Mucosa of descending colon (tissue), 3 donors: ENCODE data around the gene SSNA1. TPM values are rescaled to one million over a fixed set of nuclear protein-coding genes. Genes with fewer than 3 reads are reported as not detected.
A peak's percentile ranks its signal among the peaks of the same experiment; 100 is the strongest.

Experiments
- ATAC-seq: fragments of 200-7000 bp; cut with Tn5 transposase; one replicate; pipeline ENCODE4 v1.9.1; 2020; ENCODE audit warnings: mild to moderate bottlenecking, moderate library complexity
- DNase-seq, 3 donors: peaks; one replicate each; pipeline ENCODE4 v3.0.0-alpha.2; 2020
- H3K36me3 ChIP-seq: fragments of 200-600 bp; one replicate; pipeline ENCODE4 v1.8.0; 2021; ENCODE audit warnings: low read depth, mild to moderate bottlenecking
- H3K4me1 ChIP-seq: fragments of 200-600 bp; one replicate; pipeline ENCODE4 v1.8.0; 2021; ENCODE audit warnings: low read depth, mild to moderate bottlenecking
- H3K4me3 ChIP-seq: fragments of 200-600 bp; one replicate; pipeline ENCODE4 v1.8.0; 2021; ENCODE audit warnings: mild to moderate bottlenecking
- H3K9me3 ChIP-seq: fragments of 200-600 bp; one replicate; pipeline ENCODE4 v1.8.0; 2021; ENCODE audit warnings: mild to moderate bottlenecking
- CTCF ChIP-seq: fragments of 200-600 bp; IDR thresholded peaks from one replicate; pipeline ENCODE4 v1.8.0; 2022; ENCODE audit warnings: antibody characterized with exemption, mild to moderate bottlenecking
- intact Hi-C, 2 donors: fragments of 100-400 bp; cut with DNase I in 1 of 2; cut with micrococcal nuclease in 1 of 2; formaldehyde crosslinking; loops; one replicate each; pipeline versions ENCODE4 v1.11.0 to v1.11.1; 2022; cut with DNase I, micrococcal nuclease
- total RNA-seq, 3 donors: library from RNA; stranded (reverse); fragmentation: NEBNext Ultra II Directional in 2 of 3; extraction: Animal tissue kit (Norgen Biotek cat#: 25700) in 2 of 3; gene quantifications; one replicate each; pipeline versions ENCODE4 v1.2.1 to v1.2.4, GENCODE V29; 2021 to 2023
- donor health status: DM: no; HTN: no; CAD: no; lungs with moderate emphysema.
- donor health status: DM: no; HTN: no; CAD: no.
- donor health status: DM: no; HTN: yes; CAD: no.

The SSNA1 gene
- total RNA-seq, 3 donors from 2014 or later: 56.7 to 71.1 (median 64.0) TPM

- Histone ChIP-seq H3K36me3 (peaks cover 3% of the 10 kb centered on the region), H3K9me3 (no peaks in the 10 kb centered on the region), H3K4me1 (peaks cover 21% of the 10 kb centered on the region), H3K4me3 (no peak overlapping the region)
- peak; percentile 41 for TF ChIP-seq CTCF
- intact Hi-C loops: no loop called here
- DNase-seq (peak in 2 of 3 donors; percentile 59 to 60), ATAC-seq (peak; percentile 72)
Measured at GRCh38 chr9:137176302-137177182, 11.9 kb upstream of the SSNA1 start.

- intact Hi-C loops: no loop called here
- H3K4me3 ChIP-seq: no peak overlapping the region
- TF ChIP-seq CTCF: no peak
- ATAC-seq: no peak
- H3K9me3 ChIP-seq: no peaks in the 10 kb centered on the region
- peaks cover 21% of the 10 kb centered on the region for H3K4me1 ChIP-seq
- no peak for DNase-seq
- H3K36me3 ChIP-seq: peaks cover 3% of the 10 kb centered on the region
Measured at GRCh38 chr9:137178201-137178938, 10.1 kb upstream of the SSNA1 start.

- H3K36me3 ChIP-seq: peaks cover 3% of the 10 kb centered on the region
- H3K9me3 ChIP-seq: no peaks in the 10 kb centered on the region
- no peak overlapping the region for H3K4me3 ChIP-seq
- H3K4me1 ChIP-seq: peaks cover 21% of the 10 kb centered on the region
- intact Hi-C loops: no loop called here
- no peak for TF ChIP-seq CTCF
- ATAC-seq: no peak
- no peak for DNase-seq
Measured at GRCh38 chr9:137178939-137179630, 9.4 kb upstream of the SSNA1 start.

- intact Hi-C loops: no loop called here
- Histone ChIP-seq H3K36me3 (peaks cover 3% of the 10 kb centered on the region), H3K4me1 (peaks cover 14% of the 10 kb centered on the region), H3K4me3 (no peak overlapping the region), H3K9me3 (no peaks in the 10 kb centered on the region)
- no peak for ATAC-seq
- DNase-seq: no peak
- TF ChIP-seq CTCF: no peak
Measured at GRCh38 chr9:137179761-137180160, 8.7 kb upstream of the SSNA1 start.

GRCh38 chr9:137180491-137180890 lies 8.0 kb upstream of the SSNA1 start:
- ATAC-seq (no peak), DNase-seq (no peak)
- no peak for TF ChIP-seq CTCF
- H3K4me3 ChIP-seq: no peak overlapping the region
- H3K4me1 ChIP-seq: peaks cover 7% of the 10 kb centered on the region
- intact Hi-C loops: no loop called here
- H3K36me3 ChIP-seq: peaks cover 3% of the 10 kb centered on the region
- H3K9me3 ChIP-seq: no peaks in the 10 kb centered on the region
